Activated CD4-positive, alpha-beta memory T cell treated with anti-CD3 and anti-CD28 coated beads, Interleukin-2, amount 10 ng/mL, durations not matched to agents 7 days and 5 days (primary cell): ENCODE data around the gene USP54. TPM values are rescaled to one million over a fixed set of nuclear protein-coding genes. Genes with fewer than 3 reads are reported as not detected.

Source experiments
- CTCF ChIA-PET: fragments of 350-600 bp; sonication (Branson Sonifier 250); formaldehyde crosslinking; loops from one replicate; lab custom pipeline; 2021; ENCODE audit warnings: antibody characterized with exemption, inconsistent platforms; lab: Charles Lee
- POLR2A ChIA-PET: fragments of 350-600 bp; sonication (Branson Sonifier 250); formaldehyde crosslinking; loops from one replicate; lab custom pipeline; 2021; ENCODE audit warnings: antibody characterized with exemption; lab: Charles Lee
- DNase-seq: peaks from one replicate; pipeline ENCODE4 v3.0.0-alpha.2; 2020
- H3K27ac Mint-ChIP-seq: one replicate; pipeline ENCODE4 v1.8.0; 2021; ENCODE audit warnings: mild to moderate bottlenecking, mixed read lengths
- H3K27me3 Mint-ChIP-seq: one replicate; pipeline ENCODE4 v1.8.0; 2021; ENCODE audit warnings: mixed read lengths
- H3K36me3 Mint-ChIP-seq: one replicate; pipeline ENCODE4 v1.8.0; 2021; ENCODE audit warnings: low read depth, mixed read lengths
- H3K4me1 Mint-ChIP-seq: one replicate; pipeline ENCODE4 v1.8.0; 2021; ENCODE audit warnings: mixed read lengths
- H3K4me3 Mint-ChIP-seq: one replicate; pipeline ENCODE4 v1.8.0; 2021; ENCODE audit warnings: mild to moderate bottlenecking, mixed read lengths
- H3K9me3 Mint-ChIP-seq: one replicate; pipeline ENCODE4 v1.8.0; 2021; ENCODE audit warnings: mixed read lengths
- total RNA-seq, 2 experiments: library from RNA; stranded (reverse); gene quantifications; one replicate each; pipeline ENCODE4 v1.2.3, GENCODE V29; 2021

The USP54 gene
- total RNA-seq, 2 experiments from 2014 or later = 3.0 to 3.4 TPM

GRCh38 chr10:73551515-73551914 lies 39.6 kb downstream of the USP54 start:
- Mint-ChIP-seq H3K27me3 (no peaks in the 10 kb centered on the region), H3K36me3 (no peaks in the 10 kb centered on the region), H3K4me3 (no peak overlapping the region), H3K9me3 (no peaks in the 10 kb centered on the region), H3K27ac (no peak overlapping the region), H3K4me1 (no peaks in the 10 kb centered on the region)
- POLR2A ChIA-PET = no interaction called here
- CTCF ChIA-PET = no interaction called here
- no peak for DNase-seq

GRCh38 chr10:73545357-73545756 lies 45.8 kb downstream of the USP54 start:
- Mint-ChIP-seq H3K27me3 (no peaks in the 10 kb centered on the region), H3K4me1 (no peaks in the 10 kb centered on the region), H3K9me3 (no peaks in the 10 kb centered on the region), H3K27ac (no peak overlapping the region), H3K4me3 (no peak overlapping the region), H3K36me3 (no peaks in the 10 kb centered on the region)
- ChIA-PET CTCF (no interaction called here), POLR2A (no interaction called here)
- DNase-seq = no peak

GRCh38 chr10:73537709-73538108 lies 53.4 kb downstream of the USP54 start:
- H3K9me3 Mint-ChIP-seq = no peaks in the 10 kb centered on the region
- ChIA-PET POLR2A (interaction anchor here (1.9 kb wide), 1 partner anchor 106 kb away, joined by 7 read pairs; no protein-coding TSS in a partner anchor), CTCF (interaction anchor here (1.0 to 5.8 kb wide), 4 partner anchors 8 to 109 kb away, joined by 3 to 30 read pairs (median 4); no protein-coding TSS in a partner anchor)
- DNase-seq = no peak
- H3K36me3 Mint-ChIP-seq = no peaks in the 10 kb centered on the region
- no peaks in the 10 kb centered on the region for H3K27me3 Mint-ChIP-seq
- peaks cover 16% of the 10 kb centered on the region for H3K4me1 Mint-ChIP-seq
- H3K4me3 Mint-ChIP-seq = no peak overlapping the region
- no peak overlapping the region for H3K27ac Mint-ChIP-seq

- Mint-ChIP-seq H3K4me3 (no peak overlapping the region), H3K36me3 (no peaks in the 10 kb centered on the region), H3K9me3 (no peaks in the 10 kb centered on the region), H3K4me1 (peaks cover 16% of the 10 kb centered on the region), H3K27me3 (no peaks in the 10 kb centered on the region), H3K27ac (no peak overlapping the region)
- no peak for DNase-seq
- ChIA-PET POLR2A (interaction anchor here (1.9 kb wide), 1 partner anchor 106 kb away, joined by 7 read pairs; no protein-coding TSS in a partner anchor), CTCF (interaction anchor here (0.6 to 5.8 kb wide), 4 partner anchors 77 to 109 kb away, joined by 3 to 30 read pairs (median 4); no protein-coding TSS in a partner anchor)
These were observed 53.9 kb downstream of the USP54 start for GRCh38 chr10:73537288-73537687.

GRCh38 chr10:73534857-73535256 lies 56.3 kb downstream of the USP54 start:
- peaks cover 16% of the 10 kb centered on the region for H3K4me1 Mint-ChIP-seq
- ChIA-PET CTCF (interaction anchor here (0.6 to 5.8 kb wide), 2 partner anchors 109 to 123 kb away, joined by 3 to 30 read pairs; no protein-coding TSS in a partner anchor), POLR2A (no interaction called here)
- no peaks in the 10 kb centered on the region for H3K27me3 Mint-ChIP-seq
- no peak overlapping the region for H3K4me3 Mint-ChIP-seq
- H3K36me3 Mint-ChIP-seq = no peaks in the 10 kb centered on the region
- no peak for DNase-seq
- H3K9me3 Mint-ChIP-seq = no peaks in the 10 kb centered on the region
- H3K27ac Mint-ChIP-seq = no peak overlapping the region

GRCh38 chr10:73529089-73529832 lies 61.9 kb downstream of the USP54 start:
- Mint-ChIP-seq H3K4me1 (no peaks in the 10 kb centered on the region), H3K36me3 (no peaks in the 10 kb centered on the region), H3K4me3 (no peak overlapping the region), H3K27ac (no peak overlapping the region), H3K9me3 (no peaks in the 10 kb centered on the region), H3K27me3 (no peaks in the 10 kb centered on the region)
- CTCF ChIA-PET = interaction anchor here (0.5 to 5.2 kb wide), 25 partner anchors 9 to 277 kb away, joined by 3 to 122 read pairs (median 4); partner anchors contain the start of genes MRPS16, MYOZ1 and USP54
- POLR2A ChIA-PET = interaction anchor here (0.8 to 1.3 kb wide), 3 partner anchors 34 to 116 kb away, joined by 3 to 4 read pairs (median 3); partner anchors contain the start of gene PPP3CB
- DNase-seq = peak; percentile 49

GRCh38 chr10:73522263-73522662 lies 68.9 kb downstream of the USP54 start:
- H3K27ac Mint-ChIP-seq = no peak overlapping the region
- no peaks in the 10 kb centered on the region for H3K27me3 Mint-ChIP-seq
- ChIA-PET CTCF (interaction anchor here (1.4 kb wide), 1 partner anchor 121 kb away, joined by 6 read pairs; no protein-coding TSS in a partner anchor), POLR2A (interaction anchor here (1.0 kb wide), 1 partner anchor 27 kb away, joined by 3 read pairs; no protein-coding TSS in a partner anchor)
- H3K9me3 Mint-ChIP-seq = no peaks in the 10 kb centered on the region
- DNase-seq = no peak
- H3K4me3 Mint-ChIP-seq = no peak overlapping the region
- peaks cover 3% of the 10 kb centered on the region for H3K4me1 Mint-ChIP-seq
- no peaks in the 10 kb centered on the region for H3K36me3 Mint-ChIP-seq

- POLR2A ChIA-PET = interaction anchor here (1.2 kb wide), 1 partner anchor 24 kb away, joined by 5 read pairs; no protein-coding TSS in a partner anchor
- Mint-ChIP-seq H3K27me3 (no peaks in the 10 kb centered on the region), H3K4me3 (no peak overlapping the region), H3K27ac (no peak overlapping the region), H3K36me3 (no peaks in the 10 kb centered on the region), H3K4me1 (peaks cover 4% of the 10 kb centered on the region), H3K9me3 (no peaks in the 10 kb centered on the region)
- CTCF ChIA-PET = interaction anchor here (1.4 kb wide), 1 partner anchor 11 kb away, joined by 3 read pairs; no protein-coding TSS in a partner anchor
- DNase-seq = no peak
These were observed 71.8 kb downstream of the USP54 start for GRCh38 chr10:73519336-73519735.

GRCh38 chr10:73517166-73517888 lies 73.8 kb downstream of the USP54 start:
- H3K36me3 Mint-ChIP-seq = no peaks in the 10 kb centered on the region
- ChIA-PET CTCF (interaction anchor here (1.0 kb wide), 1 partner anchor 12 kb away, joined by 4 read pairs; no protein-coding TSS in a partner anchor), POLR2A (interaction anchor here (0.9 to 1.0 kb wide), 2 partner anchors 22 to 104 kb away, joined by 3 to 4 read pairs; partner anchors contain the start of gene PPP3CB)
- peaks cover 4% of the 10 kb centered on the region for H3K4me1 Mint-ChIP-seq
- H3K9me3 Mint-ChIP-seq = no peaks in the 10 kb centered on the region
- H3K27ac Mint-ChIP-seq = no peak overlapping the region
- no peak overlapping the region for H3K4me3 Mint-ChIP-seq
- H3K27me3 Mint-ChIP-seq = no peaks in the 10 kb centered on the region
- DNase-seq = no peak

GRCh38 chr10:73512207-73512743 lies 78.9 kb downstream of the USP54 start:
- H3K27me3 Mint-ChIP-seq = no peaks in the 10 kb centered on the region
- peaks cover 5% of the 10 kb centered on the region for H3K4me1 Mint-ChIP-seq
- H3K27ac Mint-ChIP-seq = no peak overlapping the region
- CTCF ChIA-PET = interaction anchor here (1.2 to 1.9 kb wide), 2 partner anchors 11 to 131 kb away, joined by 3 to 5 read pairs; no protein-coding TSS in a partner anchor
- H3K36me3 Mint-ChIP-seq = no peaks in the 10 kb centered on the region
- no peak for DNase-seq
- POLR2A ChIA-PET = interaction anchor here (1.4 kb wide), 1 partner anchor 16 kb away, joined by 3 read pairs; the partner anchor contains the start of gene PPP3CB
- H3K4me3 Mint-ChIP-seq = no peak overlapping the region
- H3K9me3 Mint-ChIP-seq = no peaks in the 10 kb centered on the region

- no peaks in the 10 kb centered on the region for H3K27me3 Mint-ChIP-seq
- CTCF ChIA-PET = interaction anchor here (1.8 kb wide), 1 partner anchor 134 kb away, joined by 5 read pairs; no protein-coding TSS in a partner anchor
- peaks cover 11% of the 10 kb centered on the region for H3K36me3 Mint-ChIP-seq
- peak overlapping the region; percentile 48 for H3K27ac Mint-ChIP-seq
- POLR2A ChIA-PET = interaction anchor here (0.9 to 2.0 kb wide), 3 partner anchors 14 to 151 kb away, joined by 3 to 15 read pairs (median 3); partner anchors contain the start of gene PPP3CB
- H3K4me3 Mint-ChIP-seq = no peak overlapping the region
- no peaks in the 10 kb centered on the region for H3K9me3 Mint-ChIP-seq
- peak; percentile 62 for DNase-seq
- H3K4me1 Mint-ChIP-seq = peaks cover 10% of the 10 kb centered on the region
These were observed 81.4 kb downstream of the USP54 start for GRCh38 chr10:73509695-73510094.

GRCh38 chr10:73506491-73506890 lies 84.7 kb downstream of the USP54 start:
- CTCF ChIA-PET = no interaction called here
- H3K27me3 Mint-ChIP-seq = no peaks in the 10 kb centered on the region
- H3K27ac Mint-ChIP-seq = no peak overlapping the region
- peaks cover 32% of the 10 kb centered on the region for H3K36me3 Mint-ChIP-seq
- H3K4me1 Mint-ChIP-seq = peaks cover 21% of the 10 kb centered on the region
- no peak overlapping the region for H3K4me3 Mint-ChIP-seq
- POLR2A ChIA-PET = interaction anchor here (0.8 to 2.2 kb wide), 2 partner anchors 11 to 59 kb away, joined by 3 to 15 read pairs; partner anchors contain the start of gene PPP3CB
- no peaks in the 10 kb centered on the region for H3K9me3 Mint-ChIP-seq
- no peak for DNase-seq
